ENCODE data around the gene ABCA13. TPM values are rescaled to one million over a fixed set of nuclear protein-coding genes. Genes with fewer than 3 reads are reported as not detected.

ABCA13 gene
- total RNA-seq, 4 donors from 2014 or later, result under 0.01 to 0.54 (median 0.04) TPM; not detected in 1

DNA sequence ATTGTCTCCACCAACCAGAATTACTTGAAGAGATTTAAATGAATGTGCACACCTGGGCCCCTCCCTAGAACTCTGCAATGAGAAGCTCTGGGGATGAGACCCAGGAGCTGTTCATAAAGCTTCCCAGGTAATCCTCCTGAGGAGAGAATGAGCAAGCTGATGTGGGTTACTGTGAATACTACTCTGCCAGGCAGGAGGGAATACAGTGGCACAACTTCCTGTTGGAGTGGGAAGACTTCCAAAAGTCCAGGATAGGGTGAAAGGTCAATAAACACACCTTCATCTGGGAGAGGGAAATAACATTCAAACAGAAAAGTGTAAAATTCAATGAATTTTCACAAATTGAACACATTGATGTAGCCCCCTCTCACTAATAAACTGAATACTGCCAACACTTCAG lies 351.4 kb downstream of the ABCA13 start:
- Histone ChIP-seq H3K9me3 (no peaks in the 10 kb centered on the region), H3K4me1 (no peaks in the 10 kb centered on the region), H3K36me3 (no peaks in the 10 kb centered on the region), H3K4me3 (no peak overlapping the region), H3K27ac (no peak overlapping the region), H3K27me3 (no peaks in the 10 kb centered on the region)
- TF ChIP-seq EP300 (IDR thresholded peaks at IDR 0.05) (no peak), POLR2A (IDR thresholded peaks at IDR 0.05) (no peak)
- no peak for ATAC-seq

- Histone ChIP-seq H3K4me3 (no peak overlapping the region), H3K27me3 (no peaks in the 10 kb centered on the region), H3K36me3 (no peaks in the 10 kb centered on the region), H3K4me1 (no peaks in the 10 kb centered on the region), H3K9me3 (no peaks in the 10 kb centered on the region), H3K27ac (no peak overlapping the region)
- no peak for TF ChIP-seq CTCF (IDR thresholded peaks at IDR 0.05)
- no peak for TF ChIP-seq POLR2AphosphoS5 (IDR thresholded peaks at IDR 0.05)
- 60 to 66% methylated on average over 3 of the region's 3 CpGs for WGBS, 2 donors (ENCODE audit: low coverage in 1 of 2)
- ATAC-seq, result no peak
These were observed 354.8 kb downstream of the ABCA13 start for GRCh38 chr7:48525736-48526732.

DNA sequence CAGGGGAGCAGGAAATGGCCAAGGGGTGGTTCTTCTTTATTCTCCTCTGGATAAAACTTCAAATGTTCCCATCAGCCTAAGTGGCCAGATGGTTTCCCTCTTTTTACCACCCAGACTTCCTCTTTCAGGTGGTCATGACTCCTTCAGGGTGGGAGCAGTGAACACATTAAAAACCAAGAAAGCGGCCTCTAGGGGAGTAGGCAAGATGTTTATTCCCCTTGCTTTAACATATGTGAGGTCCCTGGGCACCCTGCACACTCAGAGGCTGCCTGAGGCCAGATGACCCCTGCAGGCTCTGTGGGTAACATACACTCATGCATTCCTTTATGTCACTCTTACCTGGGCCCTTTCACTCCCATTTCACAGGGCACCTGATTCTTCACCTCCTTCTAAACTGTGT lies 357.4 kb downstream of the ABCA13 start:
- Histone ChIP-seq H3K4me1 (no peaks in the 10 kb centered on the region), H3K27ac (no peak overlapping the region), H3K27me3 (no peaks in the 10 kb centered on the region), H3K9me3 (no peaks in the 10 kb centered on the region), H3K4me3 (no peak overlapping the region), H3K36me3 (no peaks in the 10 kb centered on the region)
- TF ChIP-seq POLR2AphosphoS5 (IDR thresholded peaks at IDR 0.05) (no peak), CTCF (IDR thresholded peaks at IDR 0.05) (no peak), EP300 (IDR thresholded peaks at IDR 0.05) (no peak), POLR2A (IDR thresholded peaks at IDR 0.05) (no peak)
- ATAC-seq, result no peak
- WGBS, 2 donors (ENCODE audit: low coverage in 1 of 2), result 38% methylated on average over 1 of the region's 1 CpG; no CpG with 5 or more reads in 1 of the 2 donors

- H3K9me3 ChIP-seq, result peaks cover 0 to 17% (median 0%) of the 10 kb centered on the region in 3 donors
- WGBS, 2 donors (ENCODE audit: low coverage in 1 of 2), result 100% methylated on average over 2 of the region's 2 CpGs; no CpG with 5 or more reads in 1 of the 2 donors
- no peak for TF ChIP-seq EP300 (IDR thresholded peaks at IDR 0.05)
- TF ChIP-seq POLR2A (IDR thresholded peaks at IDR 0.05), result no peak
- no peak for TF ChIP-seq POLR2AphosphoS5 (IDR thresholded peaks at IDR 0.05)
- TF ChIP-seq CTCF (IDR thresholded peaks at IDR 0.05), result no peak
- no peaks in the 10 kb centered on the region for H3K27me3 ChIP-seq
- H3K36me3 ChIP-seq, result no peaks in the 10 kb centered on the region
- H3K4me3 ChIP-seq, result no peak overlapping the region
- no peak overlapping the region for H3K27ac ChIP-seq
- ATAC-seq, result no peak
- no peaks in the 10 kb centered on the region for H3K4me1 ChIP-seq
These were observed 366.3 kb downstream of the ABCA13 start for GRCh38 chr7:48537561-48537960.

DNA sequence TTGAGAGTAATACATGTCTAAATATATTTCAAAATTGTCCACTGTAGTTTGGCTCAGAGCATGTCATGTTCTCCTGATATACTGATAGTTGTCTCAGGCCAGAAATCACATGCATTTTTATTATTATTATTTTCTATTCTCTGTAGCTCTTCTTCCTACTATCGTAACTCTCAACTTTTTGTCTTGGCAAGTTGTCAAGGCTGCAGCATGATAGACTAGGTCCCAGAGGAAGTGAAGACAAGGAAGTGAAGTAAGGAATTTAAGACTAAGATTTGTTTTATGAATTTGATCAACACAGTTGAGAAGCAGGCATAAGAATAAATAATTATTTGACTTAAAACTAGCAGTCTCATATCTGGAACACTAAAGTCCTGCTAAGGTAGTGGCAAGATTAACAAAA lies 369.5 kb downstream of the ABCA13 start:
- H3K4me1 ChIP-seq, result no peaks in the 10 kb centered on the region

More for the DNA sequence above, 369.5 kb downstream of the ABCA13 start:
- no peak overlapping the region for H3K4me3 ChIP-seq
- peaks cover 0 to 7% (median 0%) of the 10 kb centered on the region in 3 donors for H3K9me3 ChIP-seq
- H3K27me3 ChIP-seq, result no peaks in the 10 kb centered on the region
- no peak for ATAC-seq
- no peak overlapping the region for H3K27ac ChIP-seq
- H3K36me3 ChIP-seq, result no peaks in the 10 kb centered on the region
- TF ChIP-seq POLR2A (IDR thresholded peaks at IDR 0.05), result no peak
- TF ChIP-seq POLR2AphosphoS5 (IDR thresholded peaks at IDR 0.05), result no peak
- TF ChIP-seq EP300 (IDR thresholded peaks at IDR 0.05), result no peak
- no peak for TF ChIP-seq CTCF (IDR thresholded peaks at IDR 0.05)
- WGBS, 2 donors (ENCODE audit: low coverage in 1 of 2), result 62% methylated on average over 1 of the region's 1 CpG; no CpG with 5 or more reads in 1 of the 2 donors

All from gastroesophageal sphincter (tissue), 4 donors.